IPS-18c (cell line): Measurements from ENCODE around the gene PTPN20.

Experiments used
- H3K4me3 ChIP-seq: 2 replicates; pipeline ENCODE4 v1.7.0; 2013; ENCODE audit warnings: low read depth, mild to moderate bottlenecking, low read length, moderate library complexity; ENCODE audit not compliant: insufficient read depth
- H3K9me3 ChIP-seq: one replicate; pipeline ENCODE4 v1.6.1; 2013; ENCODE audit warnings: mild to moderate bottlenecking, low read length, moderate library complexity; ENCODE audit not compliant: control insufficient read depth, insufficient read depth

The PTPN20 gene

DNA sequence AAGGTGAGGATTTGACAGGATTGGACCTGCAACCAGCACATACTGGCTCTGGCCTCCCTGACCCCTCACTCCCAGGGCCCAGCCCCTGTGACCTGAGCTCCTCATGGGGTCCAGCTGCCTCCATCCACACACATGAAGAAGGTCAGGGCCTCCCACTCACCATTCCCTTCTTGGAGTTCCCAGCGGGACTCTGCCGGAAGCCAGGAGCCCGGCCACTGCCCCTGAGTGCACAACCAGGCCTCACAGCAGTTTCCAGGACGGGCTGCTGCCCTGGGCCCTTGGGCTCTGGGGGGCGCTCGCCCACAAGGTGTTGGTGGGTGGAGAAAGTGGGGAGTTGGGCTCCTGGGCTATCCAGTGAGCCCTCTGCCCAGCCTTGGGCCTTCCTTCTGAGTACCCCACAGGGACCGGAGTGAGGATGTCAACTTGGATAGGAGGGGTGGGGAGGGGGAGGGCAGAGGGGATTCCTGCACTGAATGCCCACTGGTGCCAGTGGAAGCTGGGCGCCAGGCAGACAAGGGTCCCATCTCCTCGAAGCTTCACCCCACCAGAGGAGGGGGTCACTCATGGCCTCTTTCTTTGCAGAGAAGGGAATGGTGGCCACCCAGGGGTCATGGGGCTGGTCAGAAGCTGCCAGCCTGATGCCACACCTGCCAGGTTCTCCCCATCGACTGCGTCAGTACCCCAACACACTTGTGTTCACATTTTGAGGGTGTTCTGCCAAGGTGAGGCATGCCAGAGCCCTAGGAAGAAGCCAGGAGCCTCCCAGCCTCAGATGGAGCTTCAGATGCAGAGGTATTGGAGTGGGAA is 115.3 kb downstream of the PTPN20 start:
- Histone ChIP-seq H3K4me3 (no peak overlapping the region), H3K9me3 (peaks cover 2% of the 10 kb centered on the region)

DNA sequence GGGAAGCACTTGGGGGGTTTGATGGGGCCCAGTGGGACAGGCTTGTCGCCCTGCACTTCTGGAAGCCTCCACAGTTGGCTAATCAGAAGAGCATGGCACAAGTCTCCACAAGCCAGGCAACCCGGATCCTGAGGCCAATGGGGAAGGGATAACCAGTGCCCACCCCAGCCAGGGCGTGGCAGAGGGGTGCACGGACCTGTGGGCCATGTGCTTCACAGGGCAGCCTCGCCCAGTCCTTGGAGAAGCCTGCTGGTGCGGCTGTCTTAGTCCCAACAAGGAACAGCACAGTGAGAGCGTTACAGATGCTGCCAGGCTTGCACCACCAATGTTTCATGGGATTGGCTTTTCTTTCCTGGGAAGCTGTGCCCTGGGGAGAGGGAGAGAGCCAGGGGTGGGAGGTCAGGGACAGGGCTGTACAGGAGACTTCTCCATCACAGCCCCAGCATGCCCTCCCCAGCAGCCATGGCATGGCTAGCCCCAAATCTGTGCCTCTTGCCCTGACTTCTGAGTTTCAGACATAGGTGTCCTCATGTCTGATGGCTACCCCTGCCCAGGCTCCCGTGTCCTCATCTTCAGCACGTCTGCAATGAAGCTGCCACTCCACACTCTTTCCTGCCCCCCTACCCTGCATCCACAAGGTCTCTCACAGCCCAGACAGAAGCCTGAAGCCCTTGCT is 116.0 kb downstream of the PTPN20 start:
- no peak overlapping the region for H3K4me3 ChIP-seq
- peaks cover 2% of the 10 kb centered on the region for H3K9me3 ChIP-seq

DNA sequence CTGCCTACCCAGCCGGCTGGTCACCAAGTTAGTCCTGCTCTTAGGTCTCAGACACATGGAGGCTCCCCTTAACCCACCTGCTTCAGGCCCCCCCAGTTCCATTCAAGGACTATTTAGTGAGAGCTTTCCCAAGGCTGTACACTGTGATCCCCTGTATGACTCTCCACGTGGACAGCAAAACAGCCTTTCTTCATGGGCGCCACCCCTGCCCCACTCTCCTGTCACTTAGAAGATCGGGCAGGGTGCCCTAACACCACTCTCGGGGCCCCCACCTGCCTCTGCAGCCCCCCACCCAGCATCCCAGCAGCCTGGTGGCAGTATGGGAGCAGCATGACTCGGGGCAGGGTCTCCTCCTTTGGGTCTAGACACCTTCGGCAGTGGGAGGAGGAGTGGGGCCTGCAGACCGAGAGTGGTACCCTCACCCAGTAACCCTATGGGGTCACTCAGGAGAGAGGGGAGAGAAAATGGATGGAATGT is 116.6 kb downstream of the PTPN20 start:
- Histone ChIP-seq H3K9me3 (peaks cover 2% of the 10 kb centered on the region), H3K4me3 (no peak overlapping the region)

- peaks cover 2% of the 10 kb centered on the region for H3K9me3 ChIP-seq
These were observed 117.2 kb downstream of the PTPN20 start for GRCh38 chr10:47028466-47028865.

DNA sequence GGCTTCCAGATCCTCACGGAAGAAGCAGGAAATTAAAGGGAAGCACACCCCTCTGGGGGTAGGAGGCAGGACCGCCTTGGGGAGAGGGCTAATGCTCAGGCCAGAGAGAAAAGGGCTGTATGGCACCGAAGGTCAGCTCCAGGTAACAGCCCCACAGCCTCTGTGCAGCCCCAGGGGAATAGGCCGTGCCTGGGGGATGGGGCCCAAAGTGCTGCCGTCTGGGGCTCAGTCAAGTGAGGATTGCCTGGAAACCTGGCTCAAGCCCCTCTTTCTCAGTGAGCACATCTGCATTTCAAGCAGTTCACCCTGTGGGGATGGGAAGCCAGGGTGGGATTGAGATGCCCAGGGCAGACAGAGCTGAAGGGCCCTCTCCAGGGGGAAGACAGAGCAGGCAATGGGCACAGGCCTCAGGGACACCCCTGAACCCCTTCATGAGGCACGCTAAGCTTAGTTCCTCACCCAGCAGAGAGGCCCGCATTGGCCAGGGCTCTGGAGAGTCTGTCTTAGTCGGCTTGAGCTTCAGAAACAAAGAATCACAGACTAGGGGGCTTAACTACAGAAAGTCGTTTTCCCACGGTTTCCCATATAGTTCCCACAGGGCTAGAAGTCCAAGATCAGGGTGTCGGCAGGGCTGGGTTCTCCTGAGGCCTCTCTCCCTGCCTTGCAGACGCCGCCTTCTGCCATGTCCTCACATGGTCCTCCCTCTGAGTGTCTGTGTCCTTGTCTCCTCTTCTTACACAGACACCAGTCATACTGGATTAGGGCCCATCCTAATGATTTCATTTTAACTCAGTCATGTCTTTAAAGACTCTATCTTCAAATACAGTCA is 118.2 kb downstream of the PTPN20 start:
- H3K9me3 ChIP-seq = peaks cover 2% of the 10 kb centered on the region
- H3K4me3 ChIP-seq = no peak overlapping the region

More at GRCh38 chr10:47028466-47028865, 117.2 kb downstream of the PTPN20 start:
- H3K4me3 ChIP-seq = no peak overlapping the region

- H3K9me3 ChIP-seq = peaks cover 2% of the 10 kb centered on the region
- no peak overlapping the region for H3K4me3 ChIP-seq
These were observed 119.0 kb downstream of the PTPN20 start for GRCh38 chr10:47030191-47030703.

DNA sequence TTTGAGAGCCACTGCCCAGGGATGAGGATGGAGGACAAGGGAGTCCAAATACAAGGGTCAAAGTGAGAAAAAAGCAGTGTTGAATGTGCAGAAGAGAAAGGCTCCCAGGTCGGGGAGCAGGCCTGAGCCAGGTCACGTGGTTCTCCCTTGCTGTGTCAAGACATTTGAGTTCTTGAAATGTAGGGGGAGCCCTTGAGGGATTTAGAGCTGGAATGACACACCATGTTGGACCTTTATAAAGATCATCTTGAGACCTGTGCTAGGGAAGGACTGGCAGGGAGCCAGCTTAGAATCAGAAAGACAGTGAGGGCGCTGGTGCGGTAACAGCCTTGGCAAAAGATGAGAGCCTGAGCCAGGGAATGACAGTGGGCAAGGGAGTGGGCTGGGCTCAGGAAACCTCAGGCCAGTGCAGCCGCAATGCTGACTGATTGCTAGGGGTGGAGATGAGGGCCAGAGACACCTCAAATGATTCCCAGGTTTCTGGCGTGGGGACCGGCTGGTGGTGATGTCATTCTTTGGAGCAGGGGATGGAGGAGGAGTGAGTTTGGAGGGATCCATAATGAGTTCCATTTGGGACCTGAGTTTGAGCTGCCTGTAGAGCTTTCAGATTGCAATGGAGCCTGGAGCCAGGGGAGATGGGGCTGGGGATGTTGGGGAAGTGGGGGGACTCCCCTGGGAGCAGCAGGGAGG is 120.1 kb downstream of the PTPN20 start:
- Histone ChIP-seq H3K4me3 (no peak overlapping the region), H3K9me3 (peaks cover 2% of the 10 kb centered on the region)

GRCh38 chr10:47031901-47032465 is 120.8 kb downstream of the PTPN20 start:
- H3K9me3 ChIP-seq = peaks cover 2% of the 10 kb centered on the region
- H3K4me3 ChIP-seq = no peak overlapping the region

DNA sequence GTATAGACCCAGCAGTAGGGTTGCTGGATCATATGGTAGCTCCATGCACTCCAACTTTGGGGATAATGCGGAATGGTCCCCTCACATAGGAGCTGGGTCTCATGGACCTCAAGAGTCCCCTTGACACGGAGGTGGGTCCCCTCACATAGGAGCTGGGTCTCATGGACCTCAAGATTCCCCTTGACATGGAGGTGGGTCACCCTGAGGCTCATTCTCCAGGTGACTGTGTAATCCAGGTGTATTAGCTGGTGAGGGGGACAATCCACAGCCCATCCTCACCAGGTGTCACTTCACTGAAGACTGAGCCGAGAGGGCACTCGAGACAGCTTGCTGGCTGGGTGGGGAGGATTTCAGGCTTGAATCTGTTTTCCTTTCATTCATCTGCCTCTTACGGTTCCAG is 121.9 kb downstream of the PTPN20 start:
- H3K9me3 ChIP-seq = peaks cover 2% of the 10 kb centered on the region
- H3K4me3 ChIP-seq = no peak overlapping the region

DNA sequence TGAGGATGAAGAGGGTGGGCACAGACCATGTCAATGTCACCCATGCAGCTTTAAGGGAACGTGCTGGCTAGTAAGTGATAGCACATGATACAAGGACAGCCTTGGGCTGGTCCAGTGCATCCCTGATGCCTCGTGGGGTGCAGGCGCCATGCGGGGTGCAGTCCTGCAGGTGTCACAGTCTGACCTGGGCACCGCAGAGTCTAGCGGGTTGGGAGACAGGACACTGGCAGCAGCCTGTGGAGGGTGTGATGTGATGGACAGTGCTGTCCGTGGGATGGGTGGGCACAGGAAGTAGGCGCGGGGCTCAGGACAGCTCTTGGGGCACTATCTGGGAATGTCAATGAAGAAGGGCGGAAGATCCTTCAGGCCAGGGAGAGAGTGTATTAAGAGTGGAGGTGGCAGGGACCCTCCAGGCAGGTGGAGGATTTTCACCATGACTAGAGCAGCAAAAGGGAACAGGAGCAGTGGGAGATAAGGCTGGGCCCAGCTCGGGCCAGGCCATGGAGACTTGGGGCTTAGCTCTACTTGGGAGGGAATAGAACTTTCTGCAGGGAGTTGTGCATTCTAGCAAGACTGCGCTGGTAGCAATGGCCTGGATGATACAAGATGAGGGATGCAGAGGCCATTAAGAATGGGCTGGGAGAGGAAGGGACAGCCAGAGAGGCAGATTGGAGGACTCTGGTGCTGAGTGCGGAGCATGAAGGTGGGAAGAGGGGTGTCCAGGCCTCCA is 122.5 kb downstream of the PTPN20 start:
- no peak overlapping the region for H3K4me3 ChIP-seq
- H3K9me3 ChIP-seq = peaks cover 2% of the 10 kb centered on the region

DNA sequence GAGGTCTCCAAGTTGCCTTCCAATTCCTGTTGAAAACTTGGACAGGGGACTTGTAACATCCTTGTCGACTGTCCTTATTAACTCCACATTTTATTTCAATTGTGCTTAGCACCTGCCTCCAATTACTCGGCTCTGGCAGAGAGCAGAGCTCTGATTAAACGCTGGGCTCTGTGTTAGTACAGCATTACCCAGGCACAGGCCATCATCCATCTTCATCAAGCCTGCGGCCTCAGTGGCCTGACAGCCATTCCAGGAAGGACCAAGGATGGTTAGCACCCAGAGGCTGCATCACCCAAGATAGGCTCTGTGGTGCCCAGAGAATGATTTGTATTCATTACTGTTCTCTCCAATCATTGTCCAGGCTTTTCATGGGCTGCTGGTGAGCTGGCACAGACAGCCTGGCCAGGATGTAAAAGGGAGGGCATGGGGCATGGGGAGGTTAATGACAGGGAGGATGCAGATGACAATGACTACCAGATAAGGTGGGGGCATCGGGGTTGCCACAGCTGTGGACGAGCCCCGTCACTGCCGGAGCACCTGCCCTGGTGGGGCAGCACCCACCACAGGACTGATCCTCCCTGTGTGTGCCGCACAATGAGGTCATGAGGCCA is 123.3 kb downstream of the PTPN20 start:
- H3K4me3 ChIP-seq = no peak overlapping the region
- H3K9me3 ChIP-seq = peaks cover 2% of the 10 kb centered on the region

- Histone ChIP-seq H3K9me3 (no peaks in the 10 kb centered on the region), H3K4me3 (no peak overlapping the region)
These were observed 124.1 kb downstream of the PTPN20 start for GRCh38 chr10:47035171-47035818.

GRCh38 chr10:47035819-47036337 is 124.7 kb downstream of the PTPN20 start:
- Histone ChIP-seq H3K4me3 (no peak overlapping the region), H3K9me3 (no peaks in the 10 kb centered on the region)

GRCh38 chr10:47036771-47037170 is 125.5 kb downstream of the PTPN20 start:
- Histone ChIP-seq H3K4me3 (no peak overlapping the region), H3K9me3 (no peaks in the 10 kb centered on the region)
